ENCODE measurements around the gene OTUB1.
"Not testable (repeated sequence)": the region's sequence is repeated elsewhere in the genome, so short reads cannot be mapped to it uniquely, and the experiment has no call there.

The OTUB1 gene, protein sequence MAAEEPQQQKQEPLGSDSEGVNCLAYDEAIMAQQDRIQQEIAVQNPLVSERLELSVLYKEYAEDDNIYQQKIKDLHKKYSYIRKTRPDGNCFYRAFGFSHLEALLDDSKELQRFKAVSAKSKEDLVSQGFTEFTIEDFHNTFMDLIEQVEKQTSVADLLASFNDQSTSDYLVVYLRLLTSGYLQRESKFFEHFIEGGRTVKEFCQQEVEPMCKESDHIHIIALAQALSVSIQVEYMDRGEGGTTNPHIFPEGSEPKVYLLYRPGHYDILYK

GRCh38 chr11:63986156-63986931 is at the start of gene OTUB1:
OTUB1 (plus strand) TSS chr11:63986438; CDS start chr11:63986457, 19 bp downstream.
- DNase-seq (ENCODE audit: low read depth), result peak; percentile 82

GRCh38 chr11:63937713-63938478 is 48.3 kb upstream of the OTUB1 start:
- DNase-seq (ENCODE audit: low read depth), result no peak

DNA sequence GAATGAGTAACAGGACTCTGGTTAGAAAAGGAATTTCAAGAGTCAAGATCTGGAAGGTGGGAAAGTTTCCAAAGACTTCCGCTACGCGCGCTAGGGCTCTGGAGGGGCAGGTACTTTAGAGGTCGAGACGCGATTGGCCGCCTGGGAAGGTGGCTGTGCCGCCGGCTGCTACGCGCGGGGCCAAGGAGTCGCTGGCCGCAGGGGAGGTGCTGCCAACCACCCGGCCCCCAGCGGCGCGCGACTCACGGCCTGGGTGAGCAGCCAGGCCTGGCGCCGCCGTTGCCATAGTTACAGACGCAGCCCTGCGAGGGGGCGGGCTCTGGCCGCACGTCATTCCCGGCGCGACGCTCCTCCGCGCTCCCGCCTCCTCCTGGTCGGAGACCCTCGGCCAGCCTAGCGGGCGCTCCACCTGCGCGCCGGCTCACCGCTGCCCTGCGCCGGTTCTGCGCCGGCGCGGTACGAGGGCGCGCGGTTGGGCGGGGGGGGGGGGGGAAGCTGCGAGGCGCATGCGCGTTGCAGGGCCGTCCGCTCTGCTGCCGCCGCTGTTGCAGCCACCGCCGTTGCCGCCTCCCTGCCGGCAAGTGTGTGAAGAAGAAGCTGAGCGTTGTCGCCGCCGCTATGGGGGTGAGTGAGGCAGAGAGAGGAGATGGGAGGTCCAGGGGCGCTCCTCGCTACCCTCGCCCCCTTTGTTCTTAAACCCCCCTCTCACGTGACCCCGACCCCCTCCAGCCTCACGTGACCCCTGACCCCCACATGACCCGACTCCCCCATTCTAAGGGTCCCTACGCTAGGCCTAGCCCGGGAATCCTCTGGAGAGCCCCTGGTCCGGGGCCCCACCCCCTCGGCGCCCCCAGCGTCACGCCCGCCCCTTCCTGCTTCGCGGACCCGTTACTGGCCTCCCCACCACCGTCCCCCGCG is 47.5 kb upstream of the OTUB1 start, which contains the start of gene NAA40:
Gene NAA40 (plus strand): TSS at position 524 of the 918 bp plus-strand sequence. CDS start 95 bp downstream, at position 619.
- DNase-seq (ENCODE audit: low read depth), result peak; percentile 90

GRCh38 chr11:63939397-63939891 is 46.8 kb upstream of the OTUB1 start:
- DNase-seq (ENCODE audit: low read depth), result no peak

- DNase-seq (ENCODE audit: low read depth), result no peak
These were observed 45.5 kb upstream of the OTUB1 start for GRCh38 chr11:63940786-63941185.

DNA sequence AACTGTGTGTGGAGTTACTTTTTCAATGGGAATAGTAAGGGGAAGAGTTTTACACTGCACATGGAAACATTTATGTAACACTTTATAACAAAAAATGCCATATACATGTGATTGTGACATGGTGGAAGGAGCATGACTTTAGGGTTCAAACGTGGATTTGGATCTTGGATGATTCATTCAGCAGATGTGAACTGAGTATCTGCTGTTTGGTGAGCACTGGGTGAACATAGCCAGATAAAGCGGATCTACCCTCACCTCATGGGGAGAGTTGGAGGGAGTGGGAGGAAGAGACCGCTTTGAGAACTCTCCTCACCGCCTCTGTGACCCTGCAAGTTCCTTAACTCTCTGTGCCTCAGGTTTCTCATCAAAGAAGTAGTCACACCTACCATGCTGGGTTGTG is 44.3 kb upstream of the OTUB1 start:
- DNase-seq (ENCODE audit: low read depth), result no peak

- DNase-seq (ENCODE audit: low read depth), result no peak
These were observed 43.4 kb upstream of the OTUB1 start for GRCh38 chr11:63942803-63943202.

- DNase-seq (ENCODE audit: low read depth), result no peak
These were observed 41.3 kb upstream of the OTUB1 start for GRCh38 chr11:63944987-63945386.

- DNase-seq (ENCODE audit: low read depth), result peak; percentile 14
These were observed 40.6 kb upstream of the OTUB1 start for GRCh38 chr11:63945477-63946163.

GRCh38 chr11:63951779-63952536 is 34.3 kb upstream of the OTUB1 start:
- no peak for DNase-seq (ENCODE audit: low read depth)

DNA sequence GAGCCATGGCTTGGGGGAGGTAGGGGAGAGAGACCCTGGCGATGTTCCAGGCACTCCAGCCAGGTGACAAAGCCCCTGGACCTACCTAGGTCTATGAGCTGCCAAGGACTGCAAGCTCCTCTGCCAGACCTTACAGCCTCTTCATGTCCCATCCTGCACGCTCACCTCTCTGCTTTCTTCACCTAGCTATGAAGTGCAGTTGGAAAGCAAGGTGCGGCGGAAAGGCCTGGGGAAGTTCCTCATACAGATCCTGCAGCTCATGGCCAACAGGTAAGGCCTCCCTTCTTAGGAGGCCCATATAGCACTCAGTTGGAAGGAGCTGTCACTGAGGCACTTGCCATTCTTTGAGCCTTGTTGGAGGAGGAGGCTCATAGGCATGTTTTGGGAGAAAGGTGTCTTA is 33.7 kb upstream of the OTUB1 start:
- no peak for DNase-seq (ENCODE audit: low read depth)

GRCh38 chr11:63958008-63958407 is 28.2 kb upstream of the OTUB1 start:
- no peak for DNase-seq (ENCODE audit: low read depth)

DNA sequence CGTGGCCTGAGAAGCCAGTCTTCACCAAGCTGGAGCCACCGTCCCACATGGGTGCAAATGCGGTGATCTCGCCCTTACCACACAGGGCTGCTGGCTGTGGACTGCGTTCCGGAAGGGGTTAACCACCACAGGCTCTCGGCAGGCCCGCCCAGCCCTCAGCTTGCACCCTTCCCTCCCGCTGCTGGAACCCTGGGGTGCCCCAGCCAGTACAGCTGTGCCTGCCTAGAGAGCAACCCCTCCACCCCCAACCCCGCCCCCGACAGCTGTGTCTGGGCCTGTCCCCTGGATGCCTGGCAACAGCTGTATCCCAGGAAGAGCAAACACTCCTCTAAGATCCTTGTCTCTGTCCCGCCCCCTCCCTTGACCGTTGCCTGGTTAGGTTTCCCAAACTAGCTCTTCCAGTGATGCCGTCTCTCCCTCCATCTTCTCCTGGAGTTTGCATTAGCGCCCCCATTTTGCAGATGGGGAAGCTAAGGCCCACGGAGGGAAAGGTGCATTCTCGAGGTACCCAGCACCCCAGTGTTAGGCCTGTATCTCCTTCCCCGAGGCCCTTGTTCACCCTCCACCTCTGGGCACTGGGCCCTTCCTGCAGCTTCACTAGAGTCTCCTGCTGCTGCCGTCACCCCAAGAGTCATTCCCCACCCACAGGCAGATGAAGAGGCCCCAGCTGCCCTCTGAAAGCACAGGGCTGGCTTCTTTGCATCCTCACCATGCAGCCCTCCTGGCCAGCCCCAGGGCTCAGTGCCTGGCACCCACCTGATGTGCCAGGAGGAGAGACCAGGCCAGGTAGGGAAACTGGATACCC is 24.4 kb upstream of the OTUB1 start:
- no peak for DNase-seq (ENCODE audit: low read depth)

- DNase-seq (ENCODE audit: low read depth), result not testable (repeated sequence)
These were observed 22.3 kb upstream of the OTUB1 start for GRCh38 chr11:63963895-63964294.

DNA sequence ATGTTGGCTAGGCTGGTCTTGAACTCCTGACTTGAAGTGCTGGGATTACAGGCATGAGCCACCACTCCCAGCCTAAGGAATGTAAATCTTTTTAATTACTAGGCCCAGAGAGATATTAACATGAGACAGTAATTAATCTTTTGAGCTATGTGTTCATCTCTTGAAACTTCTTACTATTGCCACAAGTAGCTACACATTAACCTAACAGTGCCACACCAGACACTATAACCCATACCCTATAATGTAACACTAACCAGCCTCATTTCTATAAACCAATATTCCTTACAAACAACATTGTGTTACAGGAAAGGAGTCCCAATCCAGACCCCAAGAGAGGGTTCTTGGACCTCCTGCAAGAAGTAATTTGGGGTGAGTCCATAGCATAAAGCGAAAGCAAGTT is 19.8 kb upstream of the OTUB1 start:
- DNase-seq (ENCODE audit: low read depth), result no peak

- DNase-seq (ENCODE audit: low read depth), result no peak
These were observed 16.8 kb upstream of the OTUB1 start for GRCh38 chr11:63969461-63969860.

GRCh38 chr11:63970902-63971301 is 15.3 kb upstream of the OTUB1 start:
- no peak for DNase-seq (ENCODE audit: low read depth)

DNA sequence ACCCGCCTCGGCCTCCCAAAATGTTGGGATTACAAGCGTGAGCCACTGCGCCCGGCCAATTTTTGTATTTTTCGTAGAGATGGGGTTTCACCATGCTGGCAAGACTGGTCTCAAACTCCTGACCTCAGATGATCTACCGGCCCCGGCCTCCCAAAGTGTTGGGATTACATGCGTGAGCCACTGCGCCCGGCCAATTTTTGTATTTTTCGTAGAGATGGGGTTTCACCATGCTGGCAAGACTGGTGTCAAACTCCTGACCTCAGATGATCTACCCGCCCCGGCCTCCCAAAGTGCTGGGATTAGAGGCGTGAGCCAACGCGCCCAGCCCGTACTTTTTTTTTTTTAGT is 12.4 kb upstream of the OTUB1 start:
- not testable (repeated sequence) for DNase-seq (ENCODE audit: low read depth)
